ENCODE measurements around the gene PKN3.
A peak's percentile ranks its signal among the peaks of the same experiment; 100 is the strongest.
"Not testable (repeated sequence)": the region's sequence is repeated elsewhere in the genome, so short reads cannot be mapped to it uniquely, and the experiment has no call there.

Gene PKN3

GRCh38 chr9:128685636-128686489 is 16.4 kb upstream of the PKN3 start:
- TF ChIP-seq POLR2A (IDR thresholded peaks at IDR 0.05; ENCODE audit: low read depth, low read length): no peak
- DNase-seq (ENCODE audit: insufficient read length, low spot score): no peak
- no peak for FAIRE-seq

- no peak for FAIRE-seq
- DNase-seq (ENCODE audit: insufficient read length, low spot score): no peak
- TF ChIP-seq POLR2A (IDR thresholded peaks at IDR 0.05; ENCODE audit: low read depth, low read length): no peak
These were observed 14.8 kb upstream of the PKN3 start for GRCh38 chr9:128687453-128687852.

GRCh38 chr9:128688501-128689292 is 13.6 kb upstream of the PKN3 start, which contains the start of gene SET:
Gene SET (plus strand): TSS chr9:128689222. CDS start chr9:128689583, 361 bp downstream.
- TF ChIP-seq POLR2A (IDR thresholded peaks at IDR 0.05; ENCODE audit: low read depth, low read length): peak; percentile 91
- peak; percentile 100 for DNase-seq (ENCODE audit: insufficient read length, low spot score)
- FAIRE-seq: no peak

- TF ChIP-seq POLR2A (IDR thresholded peaks at IDR 0.05; ENCODE audit: low read depth, low read length): no peak
- DNase-seq (ENCODE audit: insufficient read length, low spot score): no peak
- FAIRE-seq: no peak
These were observed 13.0 kb upstream of the PKN3 start for GRCh38 chr9:128689293-128689774.

GRCh38 chr9:128689820-128690683 is 12.3 kb upstream of the PKN3 start:
- DNase-seq (ENCODE audit: insufficient read length, low spot score): peak; percentile 77
- peak; percentile 7; the same call in 1 of the 2 replicates for TF ChIP-seq POLR2A (IDR thresholded peaks at IDR 0.05; ENCODE audit: low read depth, low read length)
- no peak for FAIRE-seq

GRCh38 chr9:128690684-128691034 is 11.6 kb upstream of the PKN3 start:
- TF ChIP-seq POLR2A (IDR thresholded peaks at IDR 0.05; ENCODE audit: low read depth, low read length): no peak
- DNase-seq (ENCODE audit: insufficient read length, low spot score): no peak
- peak; percentile 6 for FAIRE-seq

- not testable (repeated sequence) for DNase-seq (ENCODE audit: insufficient read length, low spot score); FAIRE-seq
These were observed 8.6 kb upstream of the PKN3 start for GRCh38 chr9:128693738-128694137.

GRCh38 chr9:128694344-128694743 is 8.0 kb upstream of the PKN3 start:
- FAIRE-seq (no peak), DNase-seq (ENCODE audit: insufficient read length, low spot score) (no peak)
- TF ChIP-seq POLR2A (IDR thresholded peaks at IDR 0.05; ENCODE audit: low read depth, low read length): no peak

- TF ChIP-seq POLR2A (IDR thresholded peaks at IDR 0.05; ENCODE audit: low read depth, low read length): no peak
- no peak for DNase-seq (ENCODE audit: insufficient read length, low spot score)
- FAIRE-seq: no peak
These were observed 5.2 kb upstream of the PKN3 start for GRCh38 chr9:128696923-128697707.

- not testable (repeated sequence) for FAIRE-seq; DNase-seq (ENCODE audit: insufficient read length, low spot score)
These were observed 3.1 kb upstream of the PKN3 start for GRCh38 chr9:128699096-128699795.

- FAIRE-seq: no peak
- no peak for DNase-seq (ENCODE audit: insufficient read length, low spot score)
- no peak for TF ChIP-seq POLR2A (IDR thresholded peaks at IDR 0.05; ENCODE audit: low read depth, low read length)
These were observed 962 bp upstream of the PKN3 start for GRCh38 chr9:128701227-128701854.
